ENCODE results near the gene EMC10. TPM values are rescaled to one million over a fixed set of nuclear protein-coding genes. Genes with fewer than 3 reads are reported as not detected.
A peak's percentile ranks its signal among the peaks of the same experiment; 100 is the strongest.

The EMC10 gene
- total RNA-seq, 2 donors from 2014 or later, result 112 to 163 TPM

DNA sequence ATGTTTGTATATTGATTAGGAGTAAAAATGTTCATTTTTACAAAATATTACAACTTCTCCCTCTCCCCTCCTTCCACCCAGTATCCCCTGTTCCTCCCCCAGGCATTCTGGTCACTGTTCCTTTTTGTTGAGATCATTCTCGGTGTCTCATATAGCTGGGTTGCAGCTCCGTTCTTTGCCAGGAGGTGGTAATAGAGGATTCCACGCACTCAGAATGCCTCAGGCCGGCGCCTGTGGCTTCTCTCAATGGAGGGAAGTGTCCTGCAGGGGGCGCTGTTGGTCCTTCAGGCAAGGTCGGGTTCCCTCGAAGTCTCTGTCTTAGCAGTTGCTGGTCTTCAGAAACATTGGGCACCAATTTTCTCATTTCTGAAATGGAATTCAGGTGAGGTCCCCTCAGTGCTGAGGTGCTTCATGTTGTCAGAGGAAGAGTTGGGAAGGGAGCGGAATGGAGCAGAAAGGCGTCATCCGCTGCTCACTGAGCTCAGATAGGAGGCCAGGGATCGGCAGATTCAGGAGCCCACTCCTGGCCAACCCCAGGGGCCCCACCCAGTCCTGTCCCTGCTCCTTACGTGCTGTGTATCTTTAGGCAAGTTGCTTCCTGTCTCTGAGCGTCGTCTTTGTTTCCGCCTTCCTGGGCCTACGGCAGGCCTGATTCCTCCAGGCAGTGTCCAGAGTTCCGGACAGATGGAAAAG is 10.7 kb downstream of the EMC10 start:
- TF ChIP-seq CTCF (IDR thresholded peaks at IDR 0.05), result no peak
- intact Hi-C loops (cut with DNase I), result no loop called here
- H3K9ac ChIP-seq (ENCODE audit: low read depth in 2 of 2, low read length in 2 of 2), result no peak overlapping the region
- H3K27ac ChIP-seq, result no peak overlapping the region
- H3K4me1 ChIP-seq, result no peaks in the 10 kb centered on the region
- no peaks in the 10 kb centered on the region for H3K27me3 ChIP-seq
- H3K9me3 ChIP-seq, result no peaks in the 10 kb centered on the region
- no peak overlapping the region for H3K4me3 ChIP-seq
- no peaks in the 10 kb centered on the region for H3K36me3 ChIP-seq
- DNase-seq, result peak; percentile 41

- H3K27ac ChIP-seq, result no peak overlapping the region
- TF ChIP-seq CTCF (IDR thresholded peaks at IDR 0.05), result no peak
- no peaks in the 10 kb centered on the region for H3K27me3 ChIP-seq
- no peaks in the 10 kb centered on the region for H3K36me3 ChIP-seq
- H3K9ac ChIP-seq (ENCODE audit: low read depth in 2 of 2, low read length in 2 of 2), result no peak overlapping the region
- no peaks in the 10 kb centered on the region for H3K9me3 ChIP-seq
- no peaks in the 10 kb centered on the region for H3K4me1 ChIP-seq
- intact Hi-C loops (cut with DNase I), result no loop called here
- no peak overlapping the region for H3K4me3 ChIP-seq
- DNase-seq, result no peak
Measured at GRCh38 chr19:50488389-50489194, 12.3 kb downstream of the EMC10 start.

GRCh38 chr19:50489461-50490011 is 13.2 kb downstream of the EMC10 start:
- Histone ChIP-seq H3K9me3 (no peaks in the 10 kb centered on the region), H3K4me3 (no peak overlapping the region), H3K27me3 (no peaks in the 10 kb centered on the region), H3K4me1 (no peaks in the 10 kb centered on the region), H3K9ac (ENCODE audit: low read depth in 2 of 2, low read length in 2 of 2) (no peak overlapping the region), H3K36me3 (no peaks in the 10 kb centered on the region), H3K27ac (no peak overlapping the region)
- DNase-seq, result no peak
- no peak for TF ChIP-seq CTCF (IDR thresholded peaks at IDR 0.05)
- intact Hi-C loops (cut with DNase I), result no loop called here

DNA sequence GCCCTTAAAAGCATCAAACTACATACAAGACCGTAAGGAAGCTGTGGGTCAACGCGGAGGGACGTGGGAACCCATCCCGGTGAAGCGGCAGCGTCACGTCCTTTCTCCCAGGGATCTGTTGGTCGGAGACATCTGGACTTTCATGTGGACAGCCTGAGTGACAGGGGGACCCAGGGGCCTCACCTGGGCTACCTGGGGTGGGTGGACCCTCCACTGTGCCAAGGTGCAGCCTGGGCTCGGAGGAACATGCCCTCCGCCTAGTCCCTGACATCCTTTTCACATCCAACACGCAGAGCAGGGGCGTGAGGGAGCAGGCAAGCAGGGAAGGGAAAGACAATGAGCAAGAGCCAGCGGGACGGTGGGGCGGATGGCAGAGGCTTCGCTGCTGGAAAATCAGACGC is 14.1 kb downstream of the EMC10 start:
- H3K9ac ChIP-seq (ENCODE audit: low read depth in 2 of 2, low read length in 2 of 2), result no peak overlapping the region
- TF ChIP-seq CTCF (IDR thresholded peaks at IDR 0.05), result no peak
- no peak overlapping the region for H3K4me3 ChIP-seq
- H3K36me3 ChIP-seq, result no peaks in the 10 kb centered on the region
- H3K27ac ChIP-seq, result no peak overlapping the region
- H3K4me1 ChIP-seq, result no peaks in the 10 kb centered on the region
- intact Hi-C loops (cut with DNase I), result no loop called here
- no peaks in the 10 kb centered on the region for H3K27me3 ChIP-seq
- DNase-seq, result no peak
- no peaks in the 10 kb centered on the region for H3K9me3 ChIP-seq

DNA sequence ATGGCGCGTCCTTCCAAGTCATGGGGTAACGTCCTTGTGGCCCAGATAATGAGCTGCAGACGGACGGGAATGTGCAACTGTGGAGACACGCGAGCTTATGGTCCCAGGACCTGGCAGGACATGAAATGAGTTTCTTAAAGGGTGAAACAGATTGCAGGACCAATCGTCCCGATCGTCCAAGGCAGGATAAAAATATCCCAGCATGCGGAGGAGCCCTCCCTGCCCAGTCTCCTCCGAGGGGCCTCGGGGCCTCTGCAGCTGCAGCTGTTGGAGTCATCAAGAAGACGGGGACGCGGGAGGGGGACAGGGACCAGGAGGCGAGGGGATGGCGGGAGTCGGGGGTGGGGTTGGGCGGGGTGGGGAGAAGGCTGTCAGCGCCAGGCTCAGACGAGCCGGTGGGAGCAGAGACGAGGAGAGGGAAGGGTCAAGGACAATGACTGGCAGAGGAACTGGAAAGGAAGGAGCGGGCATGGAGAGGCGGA is 14.7 kb downstream of the EMC10 start:
- no peak for TF ChIP-seq CTCF (IDR thresholded peaks at IDR 0.05)
- no peaks in the 10 kb centered on the region for H3K4me1 ChIP-seq
- no peak overlapping the region for H3K4me3 ChIP-seq
- no peak overlapping the region for H3K27ac ChIP-seq
- no peaks in the 10 kb centered on the region for H3K27me3 ChIP-seq
- intact Hi-C loops (cut with DNase I), result no loop called here
- no peaks in the 10 kb centered on the region for H3K9me3 ChIP-seq
- H3K9ac ChIP-seq (ENCODE audit: low read depth in 2 of 2, low read length in 2 of 2), result no peak overlapping the region
- no peak for DNase-seq
- no peaks in the 10 kb centered on the region for H3K36me3 ChIP-seq
